Subcutaneous abdominal adipose tissue (tissue), 5 donors: ENCODE measurements around the gene YBX1.

Experiments
- H3K27ac ChIP-seq: one replicate; pipeline ENCODE4 v1.7.0; 2013; ENCODE audit warnings: low read depth, mild to moderate bottlenecking, inconsistent platforms, low read length, moderate library complexity
- H3K27me3 ChIP-seq, 5 donors: one replicate each; pipeline ENCODE4 v1.7.0; 2013; ENCODE audit warnings: low read length in 5 of 5, inconsistent platforms in 1 of 5; ENCODE audit not compliant: control insufficient read depth in 5 of 5, insufficient read depth in 4 of 5
- H3K36me3 ChIP-seq, 5 donors: one replicate each; pipeline ENCODE4 v1.7.0; 2013; ENCODE audit warnings: low read length in 5 of 5; ENCODE audit not compliant: control insufficient read depth in 5 of 5, insufficient read depth in 5 of 5
- H3K4me1 ChIP-seq, 5 donors: one replicate each; pipeline ENCODE4 v1.7.0; 2013; ENCODE audit warnings: low read length in 5 of 5, mild to moderate bottlenecking in 3 of 5, moderate library complexity in 1 of 5; ENCODE audit not compliant: control insufficient read depth in 5 of 5, insufficient read depth in 5 of 5
- H3K4me3 ChIP-seq, 5 donors: one replicate each; pipeline ENCODE4 v1.7.0; 2013; ENCODE audit warnings: low read length in 5 of 5, low read depth in 1 of 5
- H3K9ac ChIP-seq, 5 donors: one replicate each; pipeline ENCODE4 v1.7.0; 2013; ENCODE audit warnings: low read length in 5 of 5, mild to moderate bottlenecking in 4 of 5, moderate library complexity in 3 of 5
- H3K9me3 ChIP-seq, 5 donors: one replicate each; pipeline ENCODE4 v1.7.0; 2013; ENCODE audit warnings: low read length in 5 of 5; ENCODE audit not compliant: control insufficient read depth in 5 of 5
- donor health status: healthy.
- donor health status: healthy.
- donor health status: healthy.
- donor health status: healthy.
- donor health status: healthy.

YBX1 gene

GRCh38 chr1:42738678-42739226 lies 56.5 kb downstream of the YBX1 start:
- Histone ChIP-seq H3K9ac (no peak overlapping the region), H3K4me1 (peaks cover 0 to 18% (median 8%) of the 10 kb centered on the region in 5 donors), H3K9me3 (no peaks in the 10 kb centered on the region), H3K4me3 (no peak overlapping the region), H3K27me3 (peaks cover 0 to 7% (median 3%) of the 10 kb centered on the region in 5 donors), H3K27ac (no peak overlapping the region), H3K36me3 (no peaks in the 10 kb centered on the region)

- no peaks in the 10 kb centered on the region for H3K9me3 ChIP-seq
- H3K27ac ChIP-seq = no peak within 1 kb of the TSS
- H3K4me3 ChIP-seq = no peak within 1 kb of the TSS
- H3K27me3 ChIP-seq = peaks cover 0 to 4% (median 0%) of the 10 kb centered on the region in 5 donors
- no peak within 1 kb of the TSS for H3K9ac ChIP-seq
- H3K4me1 ChIP-seq = peaks cover 0 to 18% (median 8%) of the 10 kb centered on the region in 5 donors
- no peaks in the 10 kb centered on the region for H3K36me3 ChIP-seq
Measured at GRCh38 chr1:42739753-42740700, 57.8 kb downstream of the YBX1 start, which contains the start of gene CLDN19. Gene CLDN19 (minus strand): TSS chr1:42740236. CDS start chr1:42740063, 173 bp downstream.

DNA sequence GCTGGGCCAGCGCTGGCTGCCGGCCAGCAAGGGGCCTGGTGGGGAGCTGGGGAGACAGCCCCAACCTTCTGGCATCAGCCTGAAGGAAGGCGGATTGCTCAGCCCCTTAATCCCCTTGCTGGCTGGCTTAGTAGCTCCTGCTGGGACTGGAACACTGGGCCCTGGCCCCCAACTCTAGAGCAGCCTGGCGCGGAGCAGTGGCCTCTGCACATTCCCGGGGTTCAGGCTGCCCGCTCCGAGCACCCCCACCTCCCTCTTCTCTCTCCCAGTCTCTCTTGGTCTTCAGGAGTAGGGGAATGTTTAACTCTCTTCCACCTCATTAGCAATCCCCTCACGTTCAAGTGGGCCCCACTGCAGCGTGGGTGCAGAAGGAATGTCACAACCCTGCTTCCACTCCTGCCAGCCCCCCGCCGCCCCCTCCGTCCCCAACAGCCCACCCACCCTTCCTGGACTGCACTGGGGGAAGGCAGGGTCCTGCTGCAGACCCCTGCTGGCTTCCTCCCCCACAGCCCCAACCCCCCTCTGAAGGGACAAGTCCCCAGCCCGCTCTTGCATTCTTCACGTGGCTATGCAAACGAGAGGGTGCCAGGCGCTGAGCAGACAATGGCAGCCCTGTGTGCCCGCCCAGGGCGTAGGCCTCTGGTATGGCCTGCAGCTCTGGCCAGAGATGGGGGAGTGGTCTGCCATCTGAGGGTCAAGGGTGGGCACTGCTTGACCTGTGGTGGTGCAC lies 58.8 kb downstream of the YBX1 start:
- no peak overlapping the region for H3K9ac ChIP-seq
- H3K27ac ChIP-seq = no peak overlapping the region
- peaks cover 0 to 18% (median 8%) of the 10 kb centered on the region in 5 donors for H3K4me1 ChIP-seq
- no peak overlapping the region for H3K4me3 ChIP-seq
- peaks cover 0 to 6% (median 5%) of the 10 kb centered on the region in 5 donors for H3K36me3 ChIP-seq
- no peaks in the 10 kb centered on the region for H3K9me3 ChIP-seq
- peaks cover 0 to 4% (median 0%) of the 10 kb centered on the region in 5 donors for H3K27me3 ChIP-seq

DNA sequence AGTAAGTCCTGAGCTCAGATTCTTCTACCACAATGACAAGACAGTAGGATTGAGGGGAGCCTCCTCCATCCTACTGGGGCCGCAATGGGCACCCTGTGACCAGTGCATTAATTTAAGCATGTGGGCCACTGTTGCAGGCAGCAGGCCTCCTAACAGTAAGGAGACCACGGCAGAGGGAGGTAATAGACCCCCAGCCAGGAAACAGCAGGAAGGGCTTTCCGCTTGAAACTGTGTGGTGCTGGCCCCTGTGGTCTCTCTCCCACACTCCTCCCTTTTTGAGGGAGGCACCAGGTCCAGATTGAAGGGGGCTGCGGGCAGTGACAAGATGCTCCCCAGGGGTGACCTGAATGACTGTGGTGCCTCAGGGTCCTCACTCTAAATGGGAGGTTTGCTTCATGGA lies 59.5 kb downstream of the YBX1 start:
- H3K27ac ChIP-seq = no peak overlapping the region
- peaks cover 0 to 4% (median 0%) of the 10 kb centered on the region in 5 donors for H3K27me3 ChIP-seq
- H3K36me3 ChIP-seq = peaks cover 0 to 12% (median 12%) of the 10 kb centered on the region in 5 donors
- H3K4me3 ChIP-seq = no peak overlapping the region
- no peak overlapping the region for H3K9ac ChIP-seq
- peaks cover 0 to 11% (median 3%) of the 10 kb centered on the region in 5 donors for H3K4me1 ChIP-seq
- no peaks in the 10 kb centered on the region for H3K9me3 ChIP-seq

DNA sequence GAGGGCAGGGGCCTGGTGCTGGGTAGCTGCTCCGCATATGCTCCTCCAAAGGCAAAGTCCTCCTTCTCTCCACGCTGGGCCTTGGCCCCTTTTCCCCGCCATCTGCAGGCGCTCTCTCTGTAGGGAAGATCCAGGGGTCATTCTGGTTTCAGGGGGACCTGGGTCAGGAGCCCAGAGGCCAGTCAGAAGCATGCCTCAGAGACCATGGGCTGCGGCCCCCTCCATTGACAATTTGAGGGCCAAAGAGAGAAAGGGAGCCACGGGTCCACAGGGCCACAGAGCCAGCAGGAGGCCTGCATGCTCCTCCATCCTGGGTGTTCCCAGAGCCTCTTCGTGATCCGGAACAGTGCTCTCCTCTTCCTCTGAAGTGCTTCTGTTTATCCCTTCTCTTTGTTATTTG lies 59.9 kb downstream of the YBX1 start:
- Histone ChIP-seq H3K4me3 (no peak overlapping the region), H3K4me1 (peaks cover 0 to 7% (median 0%) of the 10 kb centered on the region in 5 donors), H3K27ac (no peak overlapping the region), H3K27me3 (peaks cover 0 to 4% (median 0%) of the 10 kb centered on the region in 5 donors), H3K9me3 (no peaks in the 10 kb centered on the region), H3K9ac (no peak overlapping the region), H3K36me3 (peaks cover 0 to 17% (median 16%) of the 10 kb centered on the region in 5 donors)

DNA sequence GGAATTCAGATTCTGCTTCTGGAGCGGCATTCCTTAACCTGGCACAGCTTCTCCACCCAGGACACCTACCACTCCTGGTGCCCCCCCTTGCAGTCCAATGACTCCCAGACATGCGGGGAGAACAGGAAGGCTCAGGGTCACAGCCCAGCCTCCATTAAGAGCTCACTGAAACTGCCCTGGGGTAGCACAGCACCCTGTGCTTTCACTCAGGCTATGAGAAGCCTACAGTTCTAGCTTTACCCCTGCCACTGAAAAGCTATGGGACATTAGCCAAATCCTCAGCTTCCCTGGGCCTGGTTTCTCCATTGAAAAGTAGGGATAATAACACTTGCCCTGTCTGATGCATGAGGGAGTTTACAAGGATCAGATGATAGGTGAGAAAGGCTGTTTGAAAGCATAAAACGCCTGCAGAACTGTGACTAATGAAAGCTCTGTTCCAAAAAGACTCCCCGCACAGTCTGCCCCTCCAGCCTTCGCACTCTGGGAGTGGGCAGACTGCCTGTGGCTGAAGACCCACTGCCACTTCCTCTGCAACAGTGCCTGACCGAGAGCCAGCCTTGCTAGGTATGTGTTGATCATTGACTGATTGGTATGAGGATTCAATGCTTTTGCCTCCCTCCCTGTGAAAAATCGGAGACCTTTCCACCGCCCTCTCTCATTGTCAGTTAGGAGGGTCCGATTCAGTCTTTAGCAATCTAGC lies 60.5 kb downstream of the YBX1 start:
- H3K27me3 ChIP-seq = peaks cover 0 to 4% (median 0%) of the 10 kb centered on the region in 5 donors
- peaks cover 0 to under 1% (median 0%) of the 10 kb centered on the region in 5 donors for H3K4me1 ChIP-seq
- H3K36me3 ChIP-seq = peaks cover 0 to 23% (median 21%) of the 10 kb centered on the region in 5 donors
- H3K4me3 ChIP-seq = no peak overlapping the region
- no peaks in the 10 kb centered on the region for H3K9me3 ChIP-seq
- no peak overlapping the region for H3K9ac ChIP-seq
- no peak overlapping the region for H3K27ac ChIP-seq

- H3K27me3 ChIP-seq = no peaks in the 10 kb centered on the region
- H3K9me3 ChIP-seq = no peaks in the 10 kb centered on the region
- peaks cover 2 to 6% (median 4%) of the 10 kb centered on the region in 5 donors for H3K4me1 ChIP-seq
- peaks cover 0 to 31% (median 29%) of the 10 kb centered on the region in 5 donors for H3K36me3 ChIP-seq
- H3K9ac ChIP-seq = no peak overlapping the region
- H3K4me3 ChIP-seq = no peak overlapping the region
- no peak overlapping the region for H3K27ac ChIP-seq
Measured at GRCh38 chr1:42743317-42744147, 61.3 kb downstream of the YBX1 start.

DNA sequence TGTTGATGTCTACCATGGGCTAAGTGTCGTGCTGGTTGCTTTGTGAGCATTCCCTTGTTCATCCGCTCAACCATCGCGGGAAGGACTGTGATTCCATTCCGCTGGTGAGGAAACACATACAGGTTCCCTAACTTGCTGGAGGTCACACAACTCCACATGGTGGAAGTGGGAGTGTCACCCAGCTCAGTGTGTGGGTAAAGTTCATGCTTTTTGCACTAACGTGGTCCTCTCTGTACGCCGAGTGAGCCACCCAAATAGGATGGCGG lies 61.9 kb downstream of the YBX1 start:
- no peak overlapping the region for H3K9ac ChIP-seq
- H3K9me3 ChIP-seq = no peaks in the 10 kb centered on the region
- H3K27me3 ChIP-seq = no peaks in the 10 kb centered on the region
- H3K27ac ChIP-seq = no peak overlapping the region
- H3K4me3 ChIP-seq = no peak overlapping the region
- H3K4me1 ChIP-seq = peaks cover 3 to 11% (median 10%) of the 10 kb centered on the region in 5 donors
- peaks cover 0 to 36% (median 35%) of the 10 kb centered on the region in 5 donors for H3K36me3 ChIP-seq

- peaks cover 4 to 16% (median 12%) of the 10 kb centered on the region in 5 donors for H3K4me1 ChIP-seq
- no peak overlapping the region for H3K27ac ChIP-seq
- H3K4me3 ChIP-seq = no peak overlapping the region
- H3K27me3 ChIP-seq = no peaks in the 10 kb centered on the region
- H3K9ac ChIP-seq = no peak overlapping the region
- H3K36me3 ChIP-seq = peaks cover 0 to 48% (median 47%) of the 10 kb centered on the region in 5 donors
- H3K9me3 ChIP-seq = no peaks in the 10 kb centered on the region
Measured at GRCh38 chr1:42745851-42746250, 63.6 kb downstream of the YBX1 start.
